ENCODE results near the gene SSBP1. TPM values are rescaled to one million over a fixed set of nuclear protein-coding genes. Genes with fewer than 3 reads are reported as not detected.
A peak's percentile ranks its signal among the peaks of the same experiment; 100 is the strongest.

Gene SSBP1
- total RNA-seq, 1 experiment from 2014 or later, result 174 TPM

GRCh38 chr7:141738592-141739013 is 445 bp downstream of the SSBP1 start:
- in situ Hi-C loops (cut with HindIII; ENCODE audit: low pct_unique_long_range_greater_than_20kb, low sequenced_read_pairs) (no loop called here), intact Hi-C loops (cut with micrococcal nuclease; ENCODE audit: unreplicated experiment) (loop anchor here (5.0 kb wide), 1 partner anchor 86 kb away; no protein-coding TSS in a partner anchor)
- peak overlapping the region; percentile 88 to 100 for H3K4me3 ChIP-seq (ENCODE audit: low read depth in 2 of 2, low read length in 2 of 2)
- peaks cover 43% of the 10 kb centered on the region for H3K36me3 ChIP-seq (ENCODE audit: control insufficient read depth, insufficient read depth, low read length)
- H3K9me3 ChIP-seq (ENCODE audit: control insufficient read depth, insufficient read depth, low read depth, low read length), result no peaks in the 10 kb centered on the region
- no peaks in the 10 kb centered on the region for H3K27me3 ChIP-seq (ENCODE audit: control insufficient read depth, insufficient read depth, low read length)
- TF ChIP-seq SIN3A (IDR thresholded peaks at IDR 0.05; ENCODE audit: borderline replicate concordance, insufficient read depth, low read depth, low read length) (no peak), POLR2AphosphoS5 (IDR thresholded peaks at IDR 0.05; ENCODE audit: low read depth, low read length) (no peak), TCF7L2 (IDR thresholded peaks at IDR 0.05; ENCODE audit: low read depth, low read length) (no peak), CTCF (IDR thresholded peaks at IDR 0.05) (no peak), REST (IDR thresholded peaks at IDR 0.05; ENCODE audit: insufficient read depth in 1 of 2, low read depth in 2 of 2, low read length in 1 of 2) (no peak)
- peak; percentile 75; the same call in 1 of the 2 replicates for ATAC-seq
- CTCF ChIA-PET, result interaction anchor here (1.3 kb wide), 1 partner anchor 89 kb away, joined by 3 read pairs; no protein-coding TSS in a partner anchor
- H3K27ac ChIP-seq (ENCODE audit: low read length), result peak overlapping the region; percentile 98
- POLR2A ChIA-PET, result interaction anchor here (0.5 to 0.6 kb wide), 2 partner anchors 826 to 849 kb away, joined by 3 read pairs; no protein-coding TSS in a partner anchor
- TSS peak; percentile 88 for BruUV-seq (replicated peaks)
- no peak for DNase-seq (ENCODE audit: low read depth, low spot score)
- peaks cover 12% of the 10 kb centered on the region; the same call in 1 of the 2 replicates for H3K4me1 ChIP-seq (ENCODE audit: control insufficient read depth, insufficient read depth, low read length)

- DNase-seq (ENCODE audit: low read depth, low spot score), result no peak
- intact Hi-C loops (cut with micrococcal nuclease; ENCODE audit: unreplicated experiment), result loop anchor here (5.0 kb wide), 1 partner anchor 87 kb away; no protein-coding TSS in a partner anchor
Observed at GRCh38 chr7:141739250-141739649, 1.1 kb downstream of the SSBP1 start.

More at GRCh38 chr7:141739250-141739649, 1.1 kb downstream of the SSBP1 start:
- Histone ChIP-seq H3K4me3 (ENCODE audit: low read depth in 2 of 2, low read length in 2 of 2) (peak overlapping the region; percentile 88 to 100), H3K27ac (ENCODE audit: low read length) (peak overlapping the region; percentile 98), H3K4me1 (ENCODE audit: control insufficient read depth, insufficient read depth, low read length) (peaks cover 12% of the 10 kb centered on the region; the same call in 1 of the 2 replicates), H3K9me3 (ENCODE audit: control insufficient read depth, insufficient read depth, low read depth, low read length) (no peaks in the 10 kb centered on the region), H3K36me3 (ENCODE audit: control insufficient read depth, insufficient read depth, low read length) (peaks cover 49% of the 10 kb centered on the region), H3K27me3 (ENCODE audit: control insufficient read depth, insufficient read depth, low read length) (no peaks in the 10 kb centered on the region)
- no peak for TF ChIP-seq SIN3A (IDR thresholded peaks at IDR 0.05; ENCODE audit: borderline replicate concordance, insufficient read depth, low read depth, low read length)
- TF ChIP-seq TCF7L2 (IDR thresholded peaks at IDR 0.05; ENCODE audit: low read depth, low read length), result no peak
- no peak for TF ChIP-seq POLR2AphosphoS5 (IDR thresholded peaks at IDR 0.05; ENCODE audit: low read depth, low read length)
- no peak for TF ChIP-seq CTCF (IDR thresholded peaks at IDR 0.05)
- TF ChIP-seq REST (IDR thresholded peaks at IDR 0.05; ENCODE audit: insufficient read depth in 1 of 2, low read depth in 2 of 2, low read length in 1 of 2), result no peak
- ChIA-PET POLR2A (interaction anchor here (0.5 kb wide), 1 partner anchor 850 kb away, joined by 3 read pairs; no protein-coding TSS in a partner anchor), CTCF (no interaction called here)
- in situ Hi-C loops (cut with HindIII; ENCODE audit: low pct_unique_long_range_greater_than_20kb, low sequenced_read_pairs), result no loop called here
- no peak for ATAC-seq
- BruUV-seq (replicated peaks), result no TSS peak

Measured in Panc1 (cell line).